T follicular helper cell (primary cell): ENCODE measurements around the gene CCDC112.
"Not testable (repeated sequence)": the region's sequence is repeated elsewhere in the genome, so short reads cannot be mapped to it uniquely, and the experiment has no call there.

ENCODE experiments used
- DNase-seq: peaks from one replicate; pipeline ENCODE4 v3.0.0-alpha.2; 2020; ENCODE audit warnings: low read depth
- total RNA-seq, 2 experiments: gene quantifications; one replicate each; lab custom pipeline; 2026; lab: John Stamatoyannopoulos, UW

The CCDC112 gene, protein sequence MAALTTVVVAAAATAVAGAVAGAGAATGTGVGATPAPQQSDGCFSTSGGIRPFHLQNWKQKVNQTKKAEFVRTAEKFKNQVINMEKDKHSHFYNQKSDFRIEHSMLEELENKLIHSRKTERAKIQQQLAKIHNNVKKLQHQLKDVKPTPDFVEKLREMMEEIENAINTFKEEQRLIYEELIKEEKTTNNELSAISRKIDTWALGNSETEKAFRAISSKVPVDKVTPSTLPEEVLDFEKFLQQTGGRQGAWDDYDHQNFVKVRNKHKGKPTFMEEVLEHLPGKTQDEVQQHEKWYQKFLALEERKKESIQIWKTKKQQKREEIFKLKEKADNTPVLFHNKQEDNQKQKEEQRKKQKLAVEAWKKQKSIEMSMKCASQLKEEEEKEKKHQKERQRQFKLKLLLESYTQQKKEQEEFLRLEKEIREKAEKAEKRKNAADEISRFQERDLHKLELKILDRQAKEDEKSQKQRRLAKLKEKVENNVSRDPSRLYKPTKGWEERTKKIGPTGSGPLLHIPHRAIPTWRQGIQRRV
- total RNA-seq, result 2.0 to 9.9 reads per million in 2 experiments

DNA sequence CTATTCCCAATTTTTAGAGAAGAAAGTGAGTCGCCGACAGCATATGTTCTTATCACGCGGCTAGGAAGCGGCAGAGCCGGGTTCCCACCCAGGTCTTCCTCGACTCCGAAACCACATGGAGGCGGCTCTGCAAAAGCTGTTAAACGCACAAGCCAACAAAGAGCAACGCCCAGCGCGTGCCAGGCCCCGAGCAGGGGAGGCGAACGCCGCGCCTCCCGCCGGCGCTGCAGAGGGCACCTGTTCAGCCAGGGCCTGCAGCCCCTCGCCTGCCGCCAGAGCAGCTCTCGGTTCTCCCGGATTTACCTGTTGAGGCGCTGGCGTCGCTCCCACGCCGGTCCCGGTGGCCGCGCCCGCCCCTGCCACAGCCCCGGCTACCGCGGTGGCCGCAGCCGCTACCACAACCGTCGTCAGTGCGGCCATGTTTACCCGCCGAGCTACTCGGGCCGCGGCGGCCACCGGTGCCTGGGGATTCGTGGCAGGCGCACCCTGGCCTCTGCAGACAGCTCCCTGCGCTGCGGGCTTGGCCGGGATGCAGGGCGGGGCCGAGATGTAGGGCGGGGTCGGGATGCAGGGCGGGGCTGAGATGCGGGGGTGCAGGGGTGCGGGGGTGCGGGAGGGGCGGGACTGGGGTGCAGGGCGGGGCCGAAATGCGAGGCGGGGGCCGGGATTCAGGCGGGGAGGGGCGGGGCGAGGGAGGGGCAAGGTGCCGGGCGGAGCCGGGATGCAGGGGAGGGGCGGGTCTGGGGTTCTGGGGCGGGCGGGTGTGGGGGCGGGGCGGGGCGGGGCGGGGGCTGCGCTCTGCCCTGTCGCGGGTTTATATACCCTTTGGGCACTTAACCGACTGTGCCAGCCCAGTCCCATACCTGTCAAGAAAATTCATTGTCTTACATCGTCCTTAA is at the start of gene CCDC112:
Gene CCDC112 (minus strand): TSS at position 531 of the 899 bp plus-strand sequence. CDS start 111 bp downstream, at position 420.
- peak; percentile 64 for DNase-seq

DNA sequence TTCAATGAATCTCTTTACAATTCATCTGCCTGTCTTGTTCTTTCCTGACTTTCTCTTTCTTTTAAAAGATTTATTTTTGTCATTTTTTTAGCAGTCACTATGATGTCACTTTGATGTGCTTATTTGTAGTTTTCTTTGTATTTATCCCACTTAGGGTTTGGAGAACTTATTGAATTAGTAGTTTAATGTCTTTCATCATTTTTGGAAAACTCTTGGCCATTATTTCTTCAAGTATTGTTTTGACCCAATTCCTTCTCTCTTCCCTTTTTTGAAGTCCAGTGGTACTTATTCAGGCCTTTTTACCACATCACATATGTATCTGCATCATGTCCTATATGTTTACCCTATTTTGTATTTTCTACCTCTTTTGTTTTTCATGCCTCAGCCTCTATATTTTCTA is 48.9 kb upstream of the CCDC112 start:
- no peak for DNase-seq

DNA sequence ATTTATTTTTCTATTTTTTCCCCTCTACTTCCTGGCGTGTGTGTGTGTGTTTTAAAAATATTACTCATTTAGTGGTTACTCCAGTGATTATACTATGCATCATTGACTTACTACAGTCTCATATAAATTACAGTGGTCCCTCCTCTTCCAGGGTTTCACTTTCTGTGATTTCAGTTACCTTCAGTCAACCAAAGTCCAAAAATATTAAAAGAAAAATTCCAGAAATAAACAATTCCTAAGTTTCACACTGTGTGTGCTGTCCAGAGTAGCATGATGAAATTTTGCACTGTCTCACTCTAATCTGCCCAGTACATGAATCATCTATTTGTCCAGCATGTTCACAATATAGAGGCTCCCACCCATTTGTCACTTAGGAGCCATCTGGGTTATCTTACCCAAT is 47.4 kb upstream of the CCDC112 start:
- DNase-seq, result no peak

GRCh38 chr5:115342590-115343377 is 46.3 kb upstream of the CCDC112 start:
- no peak for DNase-seq

GRCh38 chr5:115341745-115342144 is 45.3 kb upstream of the CCDC112 start:
- no peak for DNase-seq

- no peak for DNase-seq
These were observed 42.4 kb upstream of the CCDC112 start for GRCh38 chr5:115338851-115339250.

- DNase-seq, result no peak
These were observed 41.4 kb upstream of the CCDC112 start for GRCh38 chr5:115337882-115338281.

DNA sequence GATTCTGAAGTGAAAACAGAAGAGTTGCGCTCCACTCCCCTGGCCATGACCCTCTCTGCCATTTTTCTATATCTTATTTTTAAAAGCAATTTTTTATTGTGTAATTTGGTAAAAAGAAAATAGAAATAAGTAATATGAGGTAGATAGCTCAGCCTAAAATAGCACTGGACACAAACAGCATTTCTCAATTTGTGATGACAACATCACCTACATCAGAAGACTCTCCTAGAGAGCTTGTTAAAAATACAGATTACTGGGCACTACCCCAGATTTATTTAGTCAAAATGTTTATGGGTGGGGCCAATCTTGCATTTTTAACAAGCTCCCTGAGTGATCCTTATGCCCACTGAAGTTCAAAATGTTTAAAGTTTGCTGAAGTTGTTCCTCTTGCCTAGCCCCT is 40.5 kb upstream of the CCDC112 start:
- no peak for DNase-seq

DNA sequence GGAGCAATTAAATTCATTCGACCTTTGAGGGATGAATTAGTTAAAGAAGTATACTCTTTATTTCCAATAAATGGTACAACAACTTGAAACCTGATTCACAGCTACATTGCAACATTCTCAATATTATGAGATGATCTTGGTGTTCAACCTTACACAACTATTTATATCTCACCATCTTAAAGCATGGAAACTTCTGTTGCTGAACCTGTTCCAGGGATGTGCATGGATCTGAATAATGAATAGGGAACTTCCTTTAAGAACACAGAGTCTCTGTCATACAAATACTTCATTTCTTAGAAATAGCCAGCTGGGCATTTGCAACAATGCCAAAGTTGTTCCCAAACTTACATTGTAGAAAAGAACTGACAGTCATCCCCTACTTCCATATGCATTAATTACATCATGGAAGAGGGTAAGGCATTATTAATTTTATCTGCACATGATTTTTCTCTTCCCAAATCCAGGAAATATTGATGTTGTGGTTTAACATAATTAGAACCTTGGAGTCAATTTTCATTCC is 39.8 kb upstream of the CCDC112 start:
- DNase-seq, result no peak

DNA sequence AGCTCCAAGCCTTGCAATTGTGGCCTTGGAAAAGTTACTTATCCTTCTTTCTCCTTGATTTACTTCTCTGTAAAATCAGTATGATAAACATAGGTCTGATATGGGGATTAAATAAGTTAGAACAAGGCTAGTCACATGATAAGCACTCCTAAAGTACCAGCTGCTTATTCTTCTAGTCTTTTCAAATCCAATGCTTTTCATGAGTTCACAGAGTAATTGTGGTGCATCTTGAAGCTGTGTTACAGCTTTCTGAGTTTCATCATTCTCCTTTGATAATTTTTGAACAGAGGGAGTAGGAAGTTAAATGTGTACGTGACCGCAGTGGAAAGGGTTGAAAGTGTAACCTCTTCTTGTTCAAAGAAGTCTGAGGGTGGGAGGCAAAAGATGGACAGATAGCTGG is 38.8 kb upstream of the CCDC112 start:
- no peak for DNase-seq

DNA sequence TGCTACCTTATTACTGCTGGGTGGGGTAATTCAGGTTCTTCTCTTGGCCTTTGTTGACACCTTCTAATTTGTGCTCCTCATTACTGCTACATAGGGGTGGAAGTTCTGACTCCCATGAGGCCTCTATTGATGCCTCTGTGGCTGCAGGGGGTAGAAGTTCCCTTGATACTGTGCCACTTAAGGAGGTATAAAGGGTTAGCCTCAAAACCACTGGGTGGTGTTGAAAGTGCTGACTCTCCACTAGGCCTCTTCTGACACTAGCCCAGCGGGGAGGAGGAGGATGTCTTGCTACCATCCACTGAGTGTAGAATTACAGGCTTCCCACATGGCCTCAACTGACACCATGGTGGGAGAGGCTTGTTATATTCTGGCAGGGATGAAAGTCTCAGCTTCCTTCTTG is 36.7 kb upstream of the CCDC112 start:
- no peak for DNase-seq

DNA sequence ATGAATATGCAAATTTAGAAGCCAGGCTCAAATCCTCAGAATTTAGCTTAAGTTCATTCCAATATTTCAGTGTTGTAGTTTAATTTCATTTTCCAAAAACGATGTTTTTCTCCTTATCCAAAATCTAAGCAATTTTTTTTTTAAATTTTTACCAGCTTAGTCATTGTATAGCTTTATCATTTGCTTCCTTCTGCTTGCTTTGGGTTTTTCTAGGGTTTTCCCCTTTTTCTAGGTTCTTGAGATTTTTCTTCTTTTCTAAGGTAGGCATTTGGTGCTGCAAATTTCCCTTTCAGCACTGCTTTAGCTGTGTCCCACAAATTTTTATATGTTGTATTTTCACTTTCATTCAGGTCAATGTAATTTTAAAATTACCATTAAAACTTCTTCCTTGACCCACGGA is 34.4 kb upstream of the CCDC112 start:
- DNase-seq, result no peak

- no peak for DNase-seq
These were observed 33.0 kb upstream of the CCDC112 start for GRCh38 chr5:115329475-115329874.

- DNase-seq, result not testable (repeated sequence)
These were observed 32.3 kb upstream of the CCDC112 start for GRCh38 chr5:115328617-115329274.

GRCh38 chr5:115325296-115325959 is 29.0 kb upstream of the CCDC112 start:
- no peak for DNase-seq

- no peak for DNase-seq
These were observed 27.6 kb upstream of the CCDC112 start for GRCh38 chr5:115324021-115324420.

- DNase-seq, result no peak
These were observed 26.3 kb upstream of the CCDC112 start for GRCh38 chr5:115322729-115323128.

DNA sequence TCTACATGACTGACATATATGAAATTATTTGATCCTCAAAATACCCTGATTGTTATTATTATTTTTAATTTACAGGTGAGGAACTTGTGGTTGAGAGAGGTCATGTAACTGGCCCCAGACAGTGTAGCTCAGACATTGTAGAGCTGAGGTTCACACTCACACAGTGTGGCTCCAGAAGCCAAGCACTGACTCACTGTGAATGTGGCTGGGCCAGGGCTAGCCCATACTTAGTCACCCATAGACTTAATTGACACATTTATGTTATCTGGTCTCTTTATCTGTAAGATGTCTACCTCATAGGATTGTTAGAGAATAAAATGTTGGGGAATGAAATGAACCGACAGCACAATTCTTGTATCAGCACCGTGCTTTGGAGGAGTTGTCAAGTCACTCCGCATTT is 24.9 kb upstream of the CCDC112 start:
- no peak for DNase-seq

DNA sequence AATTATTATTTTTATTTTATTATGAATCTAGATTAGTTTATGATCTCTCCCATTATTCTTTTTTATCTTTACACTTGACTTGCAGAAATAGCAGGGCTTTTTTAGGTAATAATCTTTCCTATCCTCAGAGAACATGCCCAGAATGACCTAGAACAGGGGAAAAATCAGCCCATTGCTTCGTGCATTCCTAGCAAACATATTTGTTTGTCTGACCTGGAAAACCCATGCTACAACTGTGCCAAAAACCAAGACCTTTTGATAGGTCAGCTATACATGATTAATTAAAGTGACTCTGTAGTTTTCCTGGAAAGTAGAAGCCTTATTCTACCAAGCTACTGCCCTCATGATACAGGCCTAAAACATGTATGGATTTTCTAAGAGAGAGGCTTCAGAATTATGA is 24.1 kb upstream of the CCDC112 start:
- DNase-seq, result no peak

- no peak for DNase-seq
These were observed 23.6 kb upstream of the CCDC112 start for GRCh38 chr5:115320006-115320405.
